ENCODE measurements around the gene RERE.

Gene RERE

GRCh38 chr1:8460132-8460544 is 357.3 kb downstream of the RERE start:
- no peak overlapping the region for H3K4me3 ChIP-seq (ENCODE audit: low read depth, low read length)
- peak overlapping the region; percentile 16 for H3K4me2 ChIP-seq (ENCODE audit: low read length)
- no peak overlapping the region for H3K23ac ChIP-seq (ENCODE audit: low read length)
- no CpG with 5 or more reads among the region's 4 CpGs for WGBS (ENCODE audit: extremely low coverage, insufficient coverage, insufficient read length)
- no peak overlapping the region for H3K27ac ChIP-seq (ENCODE audit: low read depth, low read length)
- DNase-seq: peak in 1 of 2 donors; percentile 56
- H3K36me3 ChIP-seq (ENCODE audit: control insufficient read depth in 1 of 2, insufficient read depth in 2 of 2, low read length in 2 of 2): peaks cover 3 to 4% of the 10 kb centered on the region in 2 experiments
- peaks cover 11% of the 10 kb centered on the region for H3K79me1 ChIP-seq (ENCODE audit: low read length)
- no peak overlapping the region for H4K8ac ChIP-seq (ENCODE audit: low read depth, low read length)
- H3K9me3 ChIP-seq (ENCODE audit: insufficient read depth, low read depth, low read length): no peaks in the 10 kb centered on the region
- H2BK5ac ChIP-seq (ENCODE audit: low read depth, low read length, poor library complexity): no peak overlapping the region
- no peak overlapping the region for H2AFZ ChIP-seq (ENCODE audit: insufficient read depth, low read length, poor library complexity)
- no peak overlapping the region for H4K12ac ChIP-seq (ENCODE audit: low read depth, low read length)
- no peak overlapping the region for H2BK120ac ChIP-seq (ENCODE audit: insufficient read depth, low read length, poor library complexity)
- no peak overlapping the region for H3K14ac ChIP-seq (ENCODE audit: low read length)
- no peaks in the 10 kb centered on the region for H3K27me3 ChIP-seq (ENCODE audit: insufficient read depth, low read length)
- no peak overlapping the region for H3K18ac ChIP-seq (ENCODE audit: low read length)
- no peak overlapping the region for H2BK12ac ChIP-seq (ENCODE audit: low read length)
- no peaks in the 10 kb centered on the region for H3K79me2 ChIP-seq (ENCODE audit: control insufficient read depth, insufficient read depth, low read length, poor library complexity)
- no peak overlapping the region for H2AK5ac ChIP-seq (ENCODE audit: low read length)
- peaks cover 20 to 33% of the 10 kb centered on the region in 2 experiments for H3K4me1 ChIP-seq (ENCODE audit: control insufficient read depth in 1 of 2, insufficient read depth in 2 of 2, low read length in 2 of 2)
- no peak overlapping the region for H4K91ac ChIP-seq (ENCODE audit: low read depth, low read length)
- H3K4ac ChIP-seq (ENCODE audit: low read depth, low read length): no peak overlapping the region
- H3K9ac ChIP-seq (ENCODE audit: low read length): no peak overlapping the region

GRCh38 chr1:8458607-8459006 is 358.8 kb downstream of the RERE start:
- H2AFZ ChIP-seq (ENCODE audit: insufficient read depth, low read length, poor library complexity): no peak overlapping the region
- H4K12ac ChIP-seq (ENCODE audit: low read depth, low read length): no peak overlapping the region
- H2AK5ac ChIP-seq (ENCODE audit: low read length): no peak overlapping the region
- H2BK120ac ChIP-seq (ENCODE audit: insufficient read depth, low read length, poor library complexity): no peak overlapping the region
- no peak overlapping the region for H3K14ac ChIP-seq (ENCODE audit: low read length)
- peaks cover 3 to 4% of the 10 kb centered on the region in 2 experiments for H3K36me3 ChIP-seq (ENCODE audit: control insufficient read depth in 1 of 2, insufficient read depth in 2 of 2, low read length in 2 of 2)
- H3K4me2 ChIP-seq (ENCODE audit: low read length): no peak overlapping the region
- no peak overlapping the region for H4K8ac ChIP-seq (ENCODE audit: low read depth, low read length)
- peaks cover 11 to 21% of the 10 kb centered on the region in 2 experiments for H3K4me1 ChIP-seq (ENCODE audit: control insufficient read depth in 1 of 2, insufficient read depth in 2 of 2, low read length in 2 of 2)
- H3K4me3 ChIP-seq (ENCODE audit: low read depth, low read length): no peak overlapping the region
- no peak overlapping the region for H3K9ac ChIP-seq (ENCODE audit: low read length)
- H3K27me3 ChIP-seq (ENCODE audit: insufficient read depth, low read length): no peaks in the 10 kb centered on the region
- H3K79me1 ChIP-seq (ENCODE audit: low read length): peaks cover 6% of the 10 kb centered on the region
- H2BK12ac ChIP-seq (ENCODE audit: low read length): no peak overlapping the region
- H2BK5ac ChIP-seq (ENCODE audit: low read depth, low read length, poor library complexity): no peak overlapping the region
- no peak overlapping the region for H3K27ac ChIP-seq (ENCODE audit: low read depth, low read length)
- H3K9me3 ChIP-seq (ENCODE audit: insufficient read depth, low read depth, low read length): no peaks in the 10 kb centered on the region
- no peak overlapping the region for H3K23ac ChIP-seq (ENCODE audit: low read length)
- no peaks in the 10 kb centered on the region for H3K79me2 ChIP-seq (ENCODE audit: control insufficient read depth, insufficient read depth, low read length, poor library complexity)
- H3K4ac ChIP-seq (ENCODE audit: low read depth, low read length): no peak overlapping the region
- DNase-seq: no peak
- WGBS (ENCODE audit: extremely low coverage, insufficient coverage, insufficient read length): no CpG with 5 or more reads among the region's 3 CpGs
- no peak overlapping the region for H3K18ac ChIP-seq (ENCODE audit: low read length)
- H4K91ac ChIP-seq (ENCODE audit: low read depth, low read length): no peak overlapping the region

- Histone ChIP-seq H3K27me3 (ENCODE audit: insufficient read depth, low read length) (no peaks in the 10 kb centered on the region), H3K18ac (ENCODE audit: low read length) (no peak overlapping the region), H3K9me3 (ENCODE audit: insufficient read depth, low read depth, low read length) (no peaks in the 10 kb centered on the region), H3K4me2 (ENCODE audit: low read length) (no peak overlapping the region), H4K91ac (ENCODE audit: low read depth, low read length) (no peak overlapping the region), H3K79me2 (ENCODE audit: control insufficient read depth, insufficient read depth, low read length, poor library complexity) (no peaks in the 10 kb centered on the region), H3K14ac (ENCODE audit: low read length) (no peak overlapping the region), H3K36me3 (ENCODE audit: control insufficient read depth in 1 of 2, insufficient read depth in 2 of 2, low read length in 2 of 2) (peaks cover 3 to 4% of the 10 kb centered on the region in 2 experiments), H4K12ac (ENCODE audit: low read depth, low read length) (no peak overlapping the region), H4K8ac (ENCODE audit: low read depth, low read length) (no peak overlapping the region), H3K4me3 (ENCODE audit: low read depth, low read length) (no peak overlapping the region), H2BK120ac (ENCODE audit: insufficient read depth, low read length, poor library complexity) (no peak overlapping the region), H2BK12ac (ENCODE audit: low read length) (no peak overlapping the region), H3K4me1 (ENCODE audit: control insufficient read depth in 1 of 2, insufficient read depth in 2 of 2, low read length in 2 of 2) (peaks cover 8 to 17% of the 10 kb centered on the region in 2 experiments), H2AFZ (ENCODE audit: insufficient read depth, low read length, poor library complexity) (no peak overlapping the region), H3K23ac (ENCODE audit: low read length) (no peak overlapping the region), H2BK5ac (ENCODE audit: low read depth, low read length, poor library complexity) (no peak overlapping the region), H3K27ac (ENCODE audit: low read depth, low read length) (no peak overlapping the region), H2AK5ac (ENCODE audit: low read length) (no peak overlapping the region), H3K79me1 (ENCODE audit: low read length) (peaks cover 4% of the 10 kb centered on the region), H3K9ac (ENCODE audit: low read length) (no peak overlapping the region), H3K4ac (ENCODE audit: low read depth, low read length) (no peak overlapping the region)
- no peak for DNase-seq
- no CpG with 5 or more reads among the region's 7 CpGs for WGBS (ENCODE audit: extremely low coverage, insufficient coverage, insufficient read length)
Measured at GRCh38 chr1:8457760-8458381, 359.6 kb downstream of the RERE start.

- Histone ChIP-seq H3K79me2 (ENCODE audit: control insufficient read depth, insufficient read depth, low read length, poor library complexity) (no peaks in the 10 kb centered on the region), H3K4me2 (ENCODE audit: low read length) (peak overlapping the region; percentile 21), H3K27ac (ENCODE audit: low read depth, low read length) (peak overlapping the region; percentile 85), H2BK120ac (ENCODE audit: insufficient read depth, low read length, poor library complexity) (no peak overlapping the region), H4K91ac (ENCODE audit: low read depth, low read length) (no peak overlapping the region), H3K4me1 (ENCODE audit: control insufficient read depth in 1 of 2, insufficient read depth in 2 of 2, low read length in 2 of 2) (peaks cover 8 to 13% of the 10 kb centered on the region in 2 experiments), H2AK5ac (ENCODE audit: low read length) (no peak overlapping the region), H2AFZ (ENCODE audit: insufficient read depth, low read length, poor library complexity) (no peak overlapping the region), H3K18ac (ENCODE audit: low read length) (no peak overlapping the region), H2BK5ac (ENCODE audit: low read depth, low read length, poor library complexity) (no peak overlapping the region), H3K23ac (ENCODE audit: low read length) (no peak overlapping the region), H3K4ac (ENCODE audit: low read depth, low read length) (no peak overlapping the region), H4K12ac (ENCODE audit: low read depth, low read length) (no peak overlapping the region), H2BK12ac (ENCODE audit: low read length) (no peak overlapping the region), H3K9ac (ENCODE audit: low read length) (no peak overlapping the region), H3K4me3 (ENCODE audit: low read depth, low read length) (no peak overlapping the region), H4K8ac (ENCODE audit: low read depth, low read length) (no peak overlapping the region), H3K79me1 (ENCODE audit: low read length) (peaks cover 4% of the 10 kb centered on the region), H3K14ac (ENCODE audit: low read length) (no peak overlapping the region), H3K36me3 (ENCODE audit: control insufficient read depth in 1 of 2, insufficient read depth in 2 of 2, low read length in 2 of 2) (no peaks in the 10 kb centered on the region), H3K27me3 (ENCODE audit: insufficient read depth, low read length) (no peaks in the 10 kb centered on the region), H3K9me3 (ENCODE audit: insufficient read depth, low read depth, low read length) (no peaks in the 10 kb centered on the region)
- WGBS (ENCODE audit: extremely low coverage, insufficient coverage, insufficient read length): no CpG with 5 or more reads among the region's 1 CpG
- no peak for DNase-seq
Measured at GRCh38 chr1:8456991-8457390, 360.4 kb downstream of the RERE start.
